Spleen (tissue), 11 donors: ENCODE results near the gene BRF1. TPM values are rescaled to one million over a fixed set of nuclear protein-coding genes. Genes with fewer than 3 reads are reported as not detected.
A peak's percentile ranks its signal among the peaks of the same experiment; 100 is the strongest.

ENCODE experiments used
- DNase-seq: peaks from one replicate; pipeline ENCODE4 v3.0.0-alpha.2; 2020
- H3K27ac ChIP-seq, 8 donors: fragments of 200-600 bp; sonication (generic) in 7 of 8; 1 replicate in 4 of 8; 2 replicates in 4 of 8; pipeline versions ENCODE4 v1.5.0 to v1.8.0; 2016 to 2021; ENCODE audit warnings: inconsistent platforms in 4 of 8, mild to moderate bottlenecking in 4 of 8, moderate library complexity in 1 of 8
- H3K27me3 ChIP-seq, 7 donors: fragments of 200-600 bp; sonication (generic) in 6 of 7; replicated peaks in 1 of 7; 1 replicate in 4 of 7; 2 replicates in 3 of 7; pipeline versions ENCODE4 v1.5.0 to v1.8.0; 2016 to 2021; ENCODE audit warnings: inconsistent platforms in 3 of 7, mild to moderate bottlenecking in 1 of 7
- H3K36me3 ChIP-seq, 6 donors: fragments of 200-600 bp; sonication (generic) in 5 of 6; 1 replicate in 4 of 6; 2 replicates in 2 of 6; pipeline versions ENCODE4 v1.5.0 to v1.8.0; 2016 to 2021; ENCODE audit warnings: inconsistent platforms in 2 of 6
- H3K4me1 ChIP-seq, 6 donors: fragments of 200-600 bp; sonication (generic) in 5 of 6; 1 replicate in 3 of 6; 2 replicates in 3 of 6; pipeline versions ENCODE4 v1.5.0 to v1.8.0; 2016 to 2021; ENCODE audit warnings: inconsistent platforms in 3 of 6
- H3K4me3 ChIP-seq, 8 donors: fragments of 200-600 bp; sonication (generic) in 7 of 8; 1 replicate in 4 of 8; 2 replicates in 4 of 8; pipeline versions ENCODE4 v1.5.0 to v1.8.0; 2016 to 2021; ENCODE audit warnings: inconsistent platforms in 4 of 8, mild to moderate bottlenecking in 4 of 8, moderate library complexity in 2 of 8
- H3K9me3 ChIP-seq, 8 donors: fragments of 200-600 bp; sonication (generic) in 7 of 8; 1 replicate in 4 of 8; 2 replicates in 4 of 8; pipeline versions ENCODE4 v1.5.0 to v1.8.0; 2016 to 2021; ENCODE audit warnings: inconsistent platforms in 4 of 8
- POLR2A ChIP-seq, 3 donors: fragments of 450-650 bp; IDR thresholded peaks; one replicate each; pipeline ENCODE4 v1.5.1; 2017; ENCODE audit warnings: antibody characterized with exemption in 3 of 3, mild to moderate bottlenecking in 1 of 3
- POLR2AphosphoS5 ChIP-seq, 3 donors: sonication (generic); formaldehyde crosslinking; IDR thresholded peaks; one replicate each; pipeline ENCODE4 v1.5.1; 2017; ENCODE audit warnings: antibody characterized with exemption in 3 of 3
- WGBS, 5 donors: extraction: QIAGEN DNeasy Blood & Tissue Kit in 3 of 5; methylation state at CpG; one replicate each; pipeline versions ENCODE4 v1.1.5 to v1.1.7; 2013 to 2018; 5-methylcytosine and 5-hydroxymethylcytosine counted together
- intact Hi-C: fragments of 100-400 bp; cut with DNase I; formaldehyde crosslinking; loops from one replicate; pipeline ENCODE4 v1.15.0; 2023; ENCODE audit warnings: low total_unique reads
- polyA plus RNA-seq, 3 donors: library from polyadenylated mRNA; stranded (reverse); fragments of 200-250 nt; gene quantifications; one replicate each; pipeline ENCODE4 v1.2.1, GENCODE V29; 2013
- total RNA-seq, 7 donors: library from RNA; depleted of rRNA in 3 of 7; stranded (reverse); fragments of >200 nt in 3 of 7; fragmentation: NEBNext Ultra II Directional in 4 of 7; extraction: Animal tissue kit (Norgen Biotek cat#: 25700) in 4 of 7; gene quantifications; one replicate each; pipeline versions ENCODE4 v1.1.0 to v1.2.1, GENCODE V29; 2016 to 2021
- TF ChIP-seq, protein P1 (sequence below), 11 experiments: fragments of 200-600 bp in 7 of 11; fragments of 450-650 bp in 4 of 11; sonication (generic) in 4 of 11; IDR thresholded peaks in 8 of 11; conservative IDR thresholded peaks in 3 of 11; 1 replicate in 7 of 11; 2 replicates in 4 of 11; pipeline versions ENCODE4 v1.4.0 to v1.8.0; 2016 to 2021; ENCODE audit warnings: antibody characterized with exemption in 11 of 11, inconsistent platforms in 4 of 11, mild to moderate bottlenecking in 1 of 11
- donor health status: healthy with polysubstance abuse.
- donor health status: DM: no; HTN: no; CAD: no; lungs with moderate emphysema.
- donor health status: DM: no; HTN: no; CAD: no.
- donor health status: Bipolar disorder and iron deficiency.
- donor health status: healthy.
- donor health status: DM: no; HTN: no; CAD: no.
- donor health status: DM: yes; HTN: yes; CAD: no.

BRF1 gene
- total and polyA plus RNA-seq, 10 donors: 16.2 to 71.2 (median 49.8) TPM

DNA sequence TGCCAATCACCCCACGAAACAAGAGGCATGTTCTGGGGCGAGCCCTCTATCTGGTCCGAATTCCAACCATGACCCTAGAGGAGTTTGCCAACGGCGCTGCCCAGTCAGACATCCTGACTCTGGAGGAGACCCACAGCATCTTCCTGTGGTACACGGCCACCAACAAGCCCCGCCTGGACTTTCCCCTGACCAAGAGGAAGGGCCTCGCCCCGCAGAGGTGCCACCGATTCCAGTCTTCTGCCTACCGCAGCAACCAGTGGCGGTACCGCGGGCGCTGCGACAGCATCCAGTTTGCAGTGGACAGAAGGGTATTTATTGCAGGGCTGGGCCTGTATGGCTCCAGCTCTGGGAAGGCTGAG lies 50.8 kb downstream of the BRF1 start:
- Histone ChIP-seq H3K27ac (no peak overlapping the region), H3K9me3 (no peaks in the 10 kb centered on the region), H3K27me3 (no peaks in the 10 kb centered on the region), H3K36me3 (peaks cover 0 to 57% (median 18%) of the 10 kb centered on the region in 6 donors), H3K4me3 (no peak overlapping the region), H3K4me1 (peaks cover 10 to 53% (median 23%) of the 10 kb centered on the region in 6 donors)
- intact Hi-C loops: no loop called here
- TF ChIP-seq, protein P1, sequence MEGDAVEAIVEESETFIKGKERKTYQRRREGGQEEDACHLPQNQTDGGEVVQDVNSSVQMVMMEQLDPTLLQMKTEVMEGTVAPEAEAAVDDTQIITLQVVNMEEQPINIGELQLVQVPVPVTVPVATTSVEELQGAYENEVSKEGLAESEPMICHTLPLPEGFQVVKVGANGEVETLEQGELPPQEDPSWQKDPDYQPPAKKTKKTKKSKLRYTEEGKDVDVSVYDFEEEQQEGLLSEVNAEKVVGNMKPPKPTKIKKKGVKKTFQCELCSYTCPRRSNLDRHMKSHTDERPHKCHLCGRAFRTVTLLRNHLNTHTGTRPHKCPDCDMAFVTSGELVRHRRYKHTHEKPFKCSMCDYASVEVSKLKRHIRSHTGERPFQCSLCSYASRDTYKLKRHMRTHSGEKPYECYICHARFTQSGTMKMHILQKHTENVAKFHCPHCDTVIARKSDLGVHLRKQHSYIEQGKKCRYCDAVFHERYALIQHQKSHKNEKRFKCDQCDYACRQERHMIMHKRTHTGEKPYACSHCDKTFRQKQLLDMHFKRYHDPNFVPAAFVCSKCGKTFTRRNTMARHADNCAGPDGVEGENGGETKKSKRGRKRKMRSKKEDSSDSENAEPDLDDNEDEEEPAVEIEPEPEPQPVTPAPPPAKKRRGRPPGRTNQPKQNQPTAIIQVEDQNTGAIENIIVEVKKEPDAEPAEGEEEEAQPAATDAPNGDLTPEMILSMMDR (IDR thresholded peaks at IDR 0.05 in 8 of 11, conservative IDR thresholded peaks at IDR 0.05 in 3 of 11): no peak
- TF ChIP-seq POLR2AphosphoS5 (IDR thresholded peaks at IDR 0.05) (no peak), POLR2A (IDR thresholded peaks at IDR 0.05) (no peak)
- 81 to 92% (median 89%) methylated on average over 12 to 16 of the region's 16 CpGs for WGBS, 5 donors
- no peak for DNase-seq

DNA sequence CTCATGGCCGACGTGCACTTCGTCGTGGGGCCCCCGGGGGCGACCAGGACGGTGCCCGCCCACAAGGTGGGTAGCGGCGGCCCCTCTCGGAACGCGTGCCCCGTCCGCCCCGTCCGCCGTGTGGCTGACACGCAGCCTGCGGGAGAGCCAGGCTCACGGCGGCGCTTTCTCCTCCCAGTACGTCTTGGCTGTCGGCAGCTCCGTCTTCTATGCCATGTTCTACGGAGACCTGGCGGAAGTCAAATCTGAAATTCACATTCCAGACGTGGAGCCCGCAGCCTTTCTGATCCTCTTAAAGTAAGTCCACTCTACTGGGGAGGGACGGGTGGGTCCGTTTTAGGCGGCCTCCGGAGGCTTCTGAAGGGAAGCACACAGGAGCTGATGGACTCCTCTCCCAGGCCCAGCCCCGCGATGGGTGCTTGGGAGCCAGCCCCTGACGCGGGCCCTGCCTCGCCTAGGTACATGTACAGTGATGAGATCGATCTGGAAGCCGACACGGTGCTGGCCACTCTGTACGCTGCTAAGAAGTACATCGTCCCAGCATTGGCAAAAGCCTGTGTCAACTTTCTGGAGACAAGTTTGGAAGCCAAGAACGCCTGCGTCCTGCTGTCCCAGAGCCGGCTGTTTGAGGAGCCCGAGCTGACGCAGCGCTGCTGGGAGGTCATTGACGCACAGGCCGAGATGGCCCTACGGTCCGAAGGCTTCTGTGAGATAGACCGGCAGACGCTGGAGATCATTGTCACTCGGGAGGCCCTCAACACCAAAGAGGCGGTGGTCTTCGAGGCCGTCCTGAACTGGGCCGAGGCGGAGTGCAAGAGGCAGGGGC lies 51.4 kb downstream of the BRF1 start:
- H3K36me3 ChIP-seq: peaks cover 0 to 55% (median 18%) of the 10 kb centered on the region in 6 donors
- peaks cover 10 to 53% (median 23%) of the 10 kb centered on the region in 6 donors for H3K4me1 ChIP-seq
- H3K27ac ChIP-seq: peak overlapping the region in 5 of 8 donors; percentile 79 to 96 (median 88)
- no peaks in the 10 kb centered on the region for H3K9me3 ChIP-seq
- peak overlapping the region; percentile 30 to 80 (median 49) for H3K4me3 ChIP-seq
- WGBS, 5 donors: 44 to 74% (median 68%) methylated on average over 37 to 62 of the region's 62 CpGs
- TF ChIP-seq, protein P1 (IDR thresholded peaks at IDR 0.05 in 8 of 11, conservative IDR thresholded peaks at IDR 0.05 in 3 of 11): no peak
- peak in 1 of 3 donors; percentile 33 for TF ChIP-seq POLR2AphosphoS5 (IDR thresholded peaks at IDR 0.05)
- intact Hi-C loops: no loop called here
- no peak for DNase-seq
- no peaks in the 10 kb centered on the region for H3K27me3 ChIP-seq

DNA sequence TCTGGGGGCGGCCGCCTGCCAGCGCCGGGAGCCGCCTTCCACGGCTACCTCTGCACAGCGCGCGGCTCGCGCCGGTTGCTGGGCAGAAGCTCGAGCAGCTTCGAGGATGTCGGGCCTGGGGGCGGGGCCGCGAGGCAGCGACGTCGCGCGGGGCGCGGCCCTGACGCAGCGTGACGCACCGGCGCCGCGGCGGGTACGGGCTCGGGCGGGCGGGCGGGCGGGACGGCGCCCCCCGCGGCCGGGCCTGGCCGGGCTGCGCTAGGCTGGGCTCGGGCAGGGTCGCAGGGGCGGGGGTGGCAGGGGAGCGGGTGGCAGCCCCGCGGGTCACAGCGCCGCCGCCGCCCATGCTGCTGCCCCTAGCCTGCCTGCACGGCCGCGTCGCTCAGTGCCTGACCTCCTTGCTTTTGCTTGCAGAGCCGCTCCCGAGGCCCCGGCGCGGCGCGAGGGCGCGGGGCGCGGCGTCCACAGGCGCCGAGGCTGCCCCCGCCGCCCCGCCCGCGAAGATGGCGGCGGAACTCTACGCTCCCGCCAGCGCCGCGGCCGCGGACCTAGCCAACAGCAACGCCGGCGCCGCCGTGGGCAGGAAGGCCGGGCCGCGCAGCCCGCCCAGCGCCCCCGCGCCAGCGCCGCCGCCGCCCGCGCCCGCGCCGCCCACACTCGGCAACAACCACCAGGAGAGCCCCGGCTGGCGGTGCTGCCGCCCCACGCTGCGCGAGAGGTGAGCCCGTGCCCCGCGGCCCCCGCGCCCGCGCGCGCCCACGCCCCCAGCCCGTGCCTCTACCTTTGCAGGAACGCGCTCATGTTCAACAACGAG lies 52.2 kb downstream of the BRF1 start, which contains the start of gene BTBD6:
Gene BTBD6, plus strand, starts transcription at position 166 of the 814 bp plus-strand sequence. Its CDS starts 179 bp downstream, at position 345.
- WGBS, 5 donors: 1 to 2% (median 1%) methylated on average over 35 to 130 of the region's 130 CpGs
- DNase-seq: peak; percentile 97
- H3K27me3 ChIP-seq: no peaks in the 10 kb centered on the region
- H3K9me3 ChIP-seq: no peaks in the 10 kb centered on the region
- no peak for TF ChIP-seq POLR2A (IDR thresholded peaks at IDR 0.05)
- TF ChIP-seq POLR2AphosphoS5 (IDR thresholded peaks at IDR 0.05): peak; percentile 78 to 86 (median 85)
- TF ChIP-seq, protein P1 (IDR thresholded peaks at IDR 0.05 in 8 of 11, conservative IDR thresholded peaks at IDR 0.05 in 3 of 11): peak in 2 of 11 experiments; percentile 19 to 24
- H3K4me3 ChIP-seq: peak within 1 kb of the TSS; percentile 48 to 80 (median 50)
- intact Hi-C loops: no loop called here
- H3K4me1 ChIP-seq: peaks cover 10 to 53% (median 23%) of the 10 kb centered on the region in 6 donors
- peak within 1 kb of the TSS; percentile 32 to 96 (median 86) for H3K27ac ChIP-seq
- peaks cover 0 to 57% (median 18%) of the 10 kb centered on the region in 6 donors for H3K36me3 ChIP-seq
